ENCODE results near the gene HMGN2. TPM values are rescaled to one million over a fixed set of nuclear protein-coding genes. Genes with fewer than 3 reads are reported as not detected.

The HMGN2 gene
- total and polyA plus RNA-seq, 2 of the 13 experiments (the other 11 are each of a cell fraction or from before 2014, with no cell fraction given): 63.4 to 343 TPM

- Histone ChIP-seq H3K4me3 (replicated peaks in 1 of 3; ENCODE audit: insufficient read depth in 1 of 3, low read depth in 2 of 3, low read length in 3 of 3) (peak overlapping the region in 1 of 3 experiments; percentile 86; a peak in 1 of 6 replicates), H2AFZ (ENCODE audit: low read length) (no peak overlapping the region), H4K20me1 (ENCODE audit: insufficient read depth, low read length) (peaks cover 12% of the 10 kb centered on the region), H3K79me2 (ENCODE audit: insufficient read depth, low read length) (peaks cover 18% of the 10 kb centered on the region), H3K27me3 (ENCODE audit: control insufficient read depth in 1 of 2, insufficient read depth in 2 of 2, low read length in 2 of 2) (no peaks in the 10 kb centered on the region; a peak in 1 of 5 replicates), H3K36me3 (replicated peaks in 1 of 2; ENCODE audit: control insufficient read depth in 1 of 2, insufficient read depth in 2 of 2, low read length in 2 of 2) (peaks cover 7 to 53% of the 10 kb centered on the region in 2 experiments), H3K4me2 (ENCODE audit: low read depth, low read length) (peak overlapping the region; percentile 96), H3K9me3 (ENCODE audit: low read length) (no peaks in the 10 kb centered on the region), H3K27ac (ENCODE audit: extremely low read length, insufficient read depth, low read length) (no peak overlapping the region), H3K4me1 (ENCODE audit: insufficient read depth, low read length) (peaks cover 31% of the 10 kb centered on the region), H3K9ac (ENCODE audit: insufficient read depth, low read depth, low read length) (no peak overlapping the region)
- intact Hi-C loops (cut with micrococcal nuclease; ENCODE audit: unreplicated experiment): no loop called here
- TF ChIP-seq RBM22 (optimal IDR thresholded peaks at IDR 0.05; ENCODE audit: low read length) (peak; percentile 27), ZNF589 (CRISPR knock-in tag; conservative IDR thresholded peaks at IDR 0.05) (0 out of 2 replicates have a peak, but pooled peaks have one; percentile 29), KIAA2018 (CRISPR knock-in tag; IDR thresholded peaks at IDR 0.05; ENCODE audit: borderline replicate concordance) (no peak)
- BruUV-seq (replicated peaks): no TSS peak
- POLR2A ChIA-PET: interaction anchor here (1.0 to 3.1 kb wide), 3 partner anchors 29 to 39 kb away, joined by 8 to 29 read pairs (median 13); partner anchors contain the start of gene DHDDS
- WGBS (ENCODE audit: low lambda C conversion rate): 93% methylated on average over 14 of the region's 14 CpGs
- DNase-seq (ENCODE audit: low spot score) (no peak), ATAC-seq (no peak), FAIRE-seq (no peak)
- CTCF ChIA-PET (ENCODE audit: low intra/inter-chr PET ratio, low total read pairs): no interaction called here
- in situ Hi-C loops (cut with HindIII; ENCODE audit: extremely low pct_ligation_motif_present, low pct_unique_long_range_greater_than_20kb): no loop called here
These were observed 1.3 kb upstream of the HMGN2 start for GRCh38 chr1:26470878-26471497.

Data from HepG2 (cell line).